NCI-H1930 (cell line): ENCODE measurements around the gene LYRM1.
"Not testable (repeated sequence)": the region's sequence is repeated elsewhere in the genome, so short reads cannot be mapped to it uniquely, and the experiment has no call there.

ENCODE experiments used
- DNase-seq, 2 experiments: peaks; one replicate each; lab custom pipeline; 2025; lab: John Stamatoyannopoulos, UW

LYRM1 gene

DNA sequence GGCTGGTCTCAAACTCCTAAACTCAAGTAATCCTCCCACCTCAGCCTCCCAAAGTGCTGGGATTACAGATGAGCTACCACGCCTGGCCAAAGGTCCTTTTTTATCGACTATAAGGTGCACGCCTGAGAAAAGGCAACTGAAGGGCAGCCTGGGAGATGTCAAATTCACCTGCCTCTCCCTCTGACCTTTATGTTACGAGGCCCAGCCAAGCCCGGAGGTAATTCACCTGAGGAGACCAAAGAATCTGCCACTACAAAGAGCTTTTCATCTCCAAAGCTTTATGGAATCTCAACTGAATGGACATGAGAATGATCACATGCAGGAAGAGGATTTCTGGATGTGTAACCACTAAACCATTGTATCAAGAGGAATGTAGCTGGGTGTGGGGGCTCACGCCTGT is 37.2 kb downstream of the LYRM1 start:
- DNase-seq = no peak

DNA sequence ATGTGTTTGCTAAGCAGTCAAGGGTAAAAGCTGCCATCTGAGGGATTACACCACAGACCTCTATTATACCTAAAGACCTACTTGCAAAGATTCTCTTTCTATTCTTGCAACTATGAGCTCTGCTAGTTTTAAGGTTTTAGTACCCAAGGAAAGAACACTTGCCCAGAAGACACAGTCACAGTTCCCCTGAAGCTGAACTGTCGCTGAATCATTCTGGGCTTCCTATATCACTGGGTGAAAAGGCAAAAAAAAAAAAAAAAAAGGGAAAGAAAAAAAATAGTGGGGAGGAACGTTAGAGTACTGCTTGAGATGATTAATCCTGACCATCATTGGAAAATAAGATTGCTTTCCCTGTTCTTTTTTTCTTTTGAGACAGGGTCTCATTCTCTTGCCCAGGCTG is 37.9 kb downstream of the LYRM1 start:
- no peak for DNase-seq

DNA sequence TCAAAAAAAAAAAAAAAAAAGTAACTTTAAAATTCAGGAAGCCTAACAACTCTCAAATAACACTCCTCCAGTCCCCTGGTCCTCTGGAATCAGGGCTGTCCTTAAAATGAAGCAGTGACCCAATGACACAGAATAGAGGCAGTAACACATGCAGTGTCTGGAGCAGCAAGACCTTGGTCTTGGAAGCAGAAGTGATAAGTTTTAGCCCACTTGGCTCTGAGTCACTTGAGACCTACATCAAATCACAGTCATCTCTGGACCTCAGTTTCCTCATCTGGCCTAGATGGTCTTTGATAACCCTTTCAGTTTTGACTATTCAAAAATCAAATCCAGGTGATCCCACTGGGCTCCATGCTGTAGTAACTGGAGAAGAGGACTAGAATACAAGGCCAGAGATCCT is 39.0 kb downstream of the LYRM1 start:
- DNase-seq = no peak

DNA sequence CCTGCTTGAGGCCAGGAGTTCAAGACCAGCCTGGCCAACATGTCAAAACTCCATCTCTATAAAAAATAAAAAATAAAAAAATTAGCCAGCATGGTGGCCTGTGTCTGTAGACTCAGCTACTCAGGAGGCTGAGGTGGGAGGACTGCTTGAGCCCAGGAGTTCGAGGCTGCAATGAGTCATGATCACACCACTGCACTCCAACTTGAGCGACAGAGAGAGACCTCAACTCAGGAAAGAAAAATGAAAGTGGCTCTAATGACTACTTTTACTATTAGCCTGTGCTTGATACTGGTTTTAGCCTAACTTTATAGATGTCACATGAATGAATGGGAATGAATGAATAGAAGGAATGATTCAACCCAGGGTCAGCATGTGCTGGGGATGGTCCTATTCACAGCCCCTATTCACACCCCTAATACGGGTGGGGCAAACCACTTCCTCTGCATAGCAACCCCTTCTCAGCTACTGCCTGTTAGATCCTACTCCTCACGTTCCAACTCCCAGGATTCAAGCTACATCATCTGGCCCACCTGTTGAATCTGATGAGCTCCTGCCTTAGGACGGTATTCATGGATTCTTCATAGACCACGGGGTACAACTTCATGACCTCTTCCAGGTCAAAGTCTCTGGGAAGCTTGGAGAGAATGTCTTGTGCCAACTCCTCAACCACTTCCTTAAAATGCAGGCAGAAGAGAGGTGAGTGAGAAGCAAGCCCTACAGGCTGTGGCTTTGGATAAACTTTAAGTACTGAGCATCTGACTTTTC is 40.5 kb downstream of the LYRM1 start:
- no peak for DNase-seq

DNA sequence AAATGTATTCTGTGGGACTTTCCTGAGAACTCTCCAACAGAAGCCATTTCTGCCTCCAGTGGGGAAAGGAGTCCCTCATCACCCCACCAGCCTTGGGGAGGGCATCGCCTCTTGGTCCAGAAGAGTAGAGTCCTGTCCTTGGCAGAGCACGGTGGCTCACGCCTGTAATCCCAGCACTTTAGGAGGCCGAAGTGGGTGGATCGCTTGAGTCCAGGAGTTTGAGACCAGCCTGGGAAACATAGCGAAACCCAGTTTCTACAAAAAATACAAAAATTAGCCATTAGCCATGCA is 41.0 kb downstream of the LYRM1 start:
- DNase-seq = no peak

DNA sequence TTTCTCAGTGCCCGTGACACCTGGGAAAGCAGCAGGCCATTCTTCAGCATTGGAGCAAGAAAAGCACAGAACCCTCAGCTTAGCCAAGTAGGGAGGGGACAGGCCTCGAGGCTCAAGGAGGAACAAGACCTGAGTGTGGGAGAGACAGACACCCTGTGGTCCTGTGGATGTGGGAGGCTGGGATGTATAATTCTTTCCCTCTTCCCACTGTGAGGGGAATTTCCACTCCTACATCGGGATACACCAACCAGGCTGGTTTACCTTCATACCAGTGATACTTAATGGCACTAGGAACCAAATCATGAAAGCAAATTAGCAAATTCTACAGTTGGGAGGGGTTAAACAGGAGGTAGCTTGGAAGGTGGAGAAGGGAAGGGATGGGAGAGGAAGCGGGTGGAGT is 41.7 kb downstream of the LYRM1 start:
- DNase-seq = no peak

DNA sequence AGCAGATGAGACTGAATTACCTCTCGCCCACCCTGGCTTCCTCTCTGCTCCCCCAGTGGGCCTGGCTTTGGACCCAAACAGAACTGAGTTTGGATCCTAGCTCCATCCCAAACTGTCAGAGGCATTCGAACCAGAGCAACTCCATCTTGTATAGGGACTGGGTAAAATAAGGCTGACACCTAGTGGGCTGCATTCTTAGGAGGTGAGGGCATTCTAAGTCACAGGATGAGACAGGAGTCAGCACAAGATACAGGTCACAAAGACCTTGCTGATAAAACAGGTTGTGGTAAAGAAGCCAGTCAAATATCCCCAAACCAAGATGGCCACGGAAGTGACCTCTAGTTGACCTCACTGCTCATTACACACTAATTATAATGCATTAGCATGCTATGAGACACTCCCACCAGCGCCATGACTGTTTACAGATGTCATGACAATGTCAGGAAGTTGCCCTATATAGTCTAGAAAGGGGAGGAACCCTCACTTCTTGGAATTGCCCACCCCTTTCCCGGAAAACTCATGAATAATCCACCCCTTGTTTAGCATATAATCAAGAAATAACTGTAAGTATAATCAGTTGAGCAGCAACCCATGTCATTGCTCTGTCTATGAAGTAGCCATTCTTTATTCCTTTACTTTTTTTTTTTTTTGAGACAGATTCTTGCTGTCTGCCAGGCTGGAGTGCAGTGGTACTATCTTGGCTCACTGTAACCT is 44.4 kb downstream of the LYRM1 start:
- DNase-seq = no peak

DNA sequence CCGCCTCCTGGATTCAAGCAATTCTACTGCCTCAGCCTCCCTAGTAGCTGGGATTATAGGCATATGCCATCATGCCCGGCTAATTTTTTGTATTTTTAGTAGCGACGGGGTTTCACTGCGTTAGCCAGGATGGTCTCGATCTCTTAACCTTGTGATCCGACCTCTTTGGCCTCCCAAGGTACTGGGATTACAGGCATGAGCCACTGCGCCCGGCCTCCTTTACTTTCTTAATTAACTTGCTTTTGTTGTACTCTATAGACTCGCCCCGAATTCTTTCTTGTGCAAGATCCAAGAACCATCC is 45.0 kb downstream of the LYRM1 start:
- DNase-seq = not testable (repeated sequence)

DNA sequence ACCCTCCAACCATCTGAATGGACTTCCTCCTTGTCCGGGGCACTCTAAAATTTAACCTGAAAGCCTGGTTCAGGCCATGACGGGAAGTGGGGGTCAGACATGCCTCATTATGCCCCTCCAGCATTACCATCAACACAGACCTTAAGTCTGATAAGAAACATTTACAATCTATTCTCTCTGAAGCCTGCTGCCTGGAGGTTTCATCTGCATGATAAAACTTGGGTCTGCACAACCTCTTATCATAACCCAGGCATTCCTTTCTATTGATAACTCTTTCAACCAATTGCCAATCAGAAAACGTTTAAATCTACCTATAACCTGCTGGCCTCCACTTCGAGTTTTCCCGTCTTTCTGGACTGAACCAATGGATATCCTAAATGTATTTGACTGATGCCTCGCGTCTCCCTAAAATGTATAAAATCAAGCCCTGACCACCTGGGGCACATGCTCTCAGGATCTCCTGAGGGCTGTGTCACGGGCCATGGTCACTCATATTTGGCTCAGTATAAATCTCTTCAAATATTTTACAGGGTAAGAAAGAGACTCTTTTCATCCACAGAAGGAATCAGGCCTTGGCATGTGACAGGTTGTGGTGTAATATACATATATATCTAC is 45.6 kb downstream of the LYRM1 start:
- no peak for DNase-seq

DNA sequence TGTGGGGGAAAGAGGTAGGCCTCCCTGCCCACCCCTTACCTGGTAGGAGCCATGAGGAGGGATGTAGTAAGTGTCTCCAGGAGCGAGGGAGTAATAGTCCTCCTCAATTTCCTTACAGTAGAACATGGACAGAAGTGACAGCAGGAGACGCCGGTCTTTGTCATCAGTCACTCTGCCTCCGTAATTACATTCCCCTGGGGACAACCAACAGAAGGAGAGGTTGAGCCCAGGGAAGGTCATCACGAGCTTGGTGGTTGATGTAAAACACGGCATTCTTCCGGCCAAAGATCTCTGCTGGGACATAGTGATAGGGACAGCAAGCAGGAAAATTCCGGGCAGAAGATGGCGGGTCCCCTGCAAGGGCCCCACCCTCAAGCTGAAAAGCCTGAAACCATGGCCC is 47.9 kb downstream of the LYRM1 start:
- no peak for DNase-seq

DNA sequence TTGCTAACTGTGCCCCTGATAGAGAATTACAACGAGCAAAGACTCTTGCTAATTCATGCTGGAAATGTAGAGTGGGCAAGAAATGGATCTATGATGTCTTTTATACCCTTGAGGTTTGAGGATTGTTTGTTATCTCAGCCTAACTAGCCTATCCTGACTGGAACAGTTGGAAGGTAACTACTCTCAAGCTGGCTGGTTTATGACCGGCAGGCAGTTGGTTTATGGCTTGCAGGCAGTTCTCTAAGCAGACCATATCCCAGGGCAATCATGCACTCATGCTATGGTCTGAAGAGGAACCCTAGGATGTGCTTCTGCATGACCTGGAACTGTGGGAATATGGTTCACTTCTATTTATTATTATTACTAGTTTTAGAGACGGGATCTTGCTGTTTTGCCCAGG is 49.1 kb downstream of the LYRM1 start:
- no peak for DNase-seq

DNA sequence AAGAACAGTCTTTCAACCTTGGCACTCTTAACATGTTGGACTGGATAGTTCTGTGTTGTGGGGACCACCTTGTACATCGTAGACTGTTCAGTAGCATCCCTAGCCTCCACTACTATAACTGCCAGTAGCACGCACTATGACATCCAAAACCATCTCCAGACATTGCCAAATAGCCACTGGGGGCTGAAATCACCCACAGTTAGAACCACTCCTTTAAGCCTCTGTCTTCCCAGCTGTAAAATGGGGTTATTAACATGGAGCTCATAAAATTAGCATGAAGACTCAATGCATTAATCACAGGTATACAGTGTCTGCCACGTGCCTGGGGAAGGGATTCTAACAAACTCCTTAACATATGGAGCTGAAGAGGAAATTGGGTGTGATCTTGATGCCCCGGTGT is 49.7 kb downstream of the LYRM1 start:
- no peak for DNase-seq

DNA sequence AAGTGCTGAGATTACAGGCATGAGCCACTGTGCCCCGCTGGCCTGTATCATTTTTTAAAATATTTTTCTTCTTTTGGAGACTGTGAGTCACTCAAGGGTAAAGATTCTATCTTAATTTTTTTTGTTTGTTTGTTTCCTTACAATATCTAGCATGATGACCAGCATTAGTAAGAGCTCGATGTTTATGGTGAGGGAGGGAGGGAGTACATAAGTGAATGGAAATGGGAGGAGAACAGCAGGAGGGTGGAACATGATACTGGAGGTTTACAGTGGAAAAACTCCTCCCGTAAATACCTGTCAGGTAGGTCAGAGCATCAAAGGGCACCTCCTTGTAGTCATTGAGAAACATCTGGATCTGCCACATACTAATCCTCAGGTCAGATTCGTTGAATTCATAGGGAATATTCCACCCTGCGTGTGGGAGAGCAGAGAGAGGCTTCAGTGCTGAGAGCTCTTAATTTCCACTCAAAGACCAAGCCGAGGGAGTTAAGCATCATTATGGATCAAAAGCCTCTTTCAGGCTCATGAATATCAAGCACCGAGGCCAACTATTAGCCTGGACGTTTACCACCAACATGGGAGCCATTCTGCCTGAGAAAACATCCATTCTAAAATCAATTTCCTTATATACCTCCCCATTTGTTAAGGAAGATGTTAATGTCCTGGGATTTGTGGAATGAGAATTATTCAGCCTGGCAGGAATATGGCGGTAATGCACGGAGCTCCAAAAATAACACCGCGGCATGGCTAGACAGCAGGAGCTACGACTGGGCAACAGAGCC is 51.8 kb downstream of the LYRM1 start:
- DNase-seq = no peak

DNA sequence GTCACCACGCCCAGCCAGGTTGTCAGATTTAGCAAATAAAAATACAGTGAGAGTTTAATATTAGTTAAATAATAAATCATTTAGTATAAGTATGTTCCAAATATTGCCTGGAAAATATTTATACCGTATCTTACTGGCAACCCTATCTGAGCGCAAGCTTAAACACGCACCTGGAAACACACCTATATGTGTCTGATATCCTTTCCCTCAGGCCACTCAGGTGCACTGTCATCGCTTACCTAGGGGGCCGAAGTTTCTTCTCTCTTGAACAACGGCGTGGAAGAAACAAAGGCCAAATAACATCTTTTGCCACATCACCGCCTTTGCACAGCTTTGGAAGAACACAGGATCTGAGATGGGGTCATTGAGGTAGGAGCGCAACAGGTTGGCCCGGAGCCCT is 54.0 kb downstream of the LYRM1 start:
- DNase-seq = no peak

DNA sequence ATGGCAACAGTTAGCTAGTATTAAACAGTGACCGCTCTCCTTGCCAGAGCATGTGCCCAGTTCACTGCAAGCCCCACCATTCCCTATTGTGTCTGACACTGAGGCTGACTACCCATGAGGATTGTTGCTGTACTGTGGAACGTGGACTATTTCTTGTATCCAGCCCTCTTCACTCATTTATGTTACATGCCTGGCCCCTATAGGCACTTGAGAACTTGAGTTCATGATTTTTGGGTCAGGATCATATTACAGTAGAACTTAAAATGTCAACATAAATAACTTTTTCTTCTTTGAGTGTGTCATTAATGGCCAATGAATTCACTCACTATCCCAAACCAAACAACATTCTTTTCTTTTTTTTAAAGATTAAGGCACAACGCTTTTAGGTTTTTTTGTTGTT is 55.7 kb downstream of the LYRM1 start:
- DNase-seq = no peak

DNA sequence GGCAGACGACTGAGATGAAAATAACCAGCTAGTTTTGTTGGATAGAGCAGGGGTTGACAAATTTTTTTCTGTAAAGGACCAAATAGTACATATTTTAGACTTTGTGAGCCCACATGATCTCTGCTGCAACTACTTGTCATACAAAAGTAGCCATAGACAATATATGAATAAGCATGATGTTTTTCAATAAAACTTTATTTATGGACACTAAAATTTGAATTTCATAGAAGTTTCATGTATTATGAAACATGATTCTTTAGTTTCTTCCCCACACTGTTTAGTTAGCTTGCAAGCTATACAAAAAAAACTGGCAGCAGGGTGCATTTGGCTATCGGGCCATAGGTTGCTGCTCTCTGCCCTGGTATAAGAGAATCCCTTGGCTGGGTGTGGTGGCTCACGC is 56.6 kb downstream of the LYRM1 start:
- no peak for DNase-seq

DNA sequence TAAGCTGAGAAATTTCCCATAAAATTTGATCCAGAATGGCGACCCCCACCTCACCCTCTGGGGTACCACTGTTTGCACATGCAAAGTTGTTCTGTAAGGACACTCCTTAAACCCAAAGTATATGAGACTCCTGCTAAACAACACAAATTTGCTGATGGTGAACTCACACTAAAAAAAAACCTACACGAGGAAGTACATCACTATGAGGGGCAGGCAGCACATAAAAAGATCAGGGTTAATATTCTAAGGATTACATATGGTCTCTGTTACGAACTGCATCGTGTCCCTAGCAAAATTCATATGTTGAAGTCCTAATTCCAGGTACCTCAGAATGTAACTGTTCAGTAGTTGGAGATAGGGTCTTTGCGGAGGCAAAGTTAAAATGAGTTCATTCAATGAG is 60.3 kb downstream of the LYRM1 start:
- no peak for DNase-seq

DNA sequence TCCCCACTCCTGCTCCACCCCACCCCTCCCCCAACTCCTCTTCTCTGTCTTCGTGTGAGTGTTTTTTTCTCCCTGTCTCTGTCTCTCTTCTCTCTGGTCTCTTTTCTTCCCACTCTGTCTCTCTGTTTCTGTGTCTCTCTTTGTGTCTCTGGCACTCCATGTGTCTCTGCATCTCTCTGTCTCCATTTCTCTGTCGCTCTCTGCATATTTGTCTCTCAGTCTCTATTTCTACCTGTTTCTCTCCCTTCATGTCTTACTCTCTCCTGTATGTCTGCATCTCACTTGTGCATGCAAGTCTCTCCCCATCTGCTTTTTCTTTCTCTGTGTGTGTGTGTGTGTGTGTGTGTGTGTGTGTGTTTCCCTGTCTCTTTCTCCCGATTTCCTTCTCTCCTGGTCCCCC is 68.2 kb downstream of the LYRM1 start:
- DNase-seq = no peak

DNA sequence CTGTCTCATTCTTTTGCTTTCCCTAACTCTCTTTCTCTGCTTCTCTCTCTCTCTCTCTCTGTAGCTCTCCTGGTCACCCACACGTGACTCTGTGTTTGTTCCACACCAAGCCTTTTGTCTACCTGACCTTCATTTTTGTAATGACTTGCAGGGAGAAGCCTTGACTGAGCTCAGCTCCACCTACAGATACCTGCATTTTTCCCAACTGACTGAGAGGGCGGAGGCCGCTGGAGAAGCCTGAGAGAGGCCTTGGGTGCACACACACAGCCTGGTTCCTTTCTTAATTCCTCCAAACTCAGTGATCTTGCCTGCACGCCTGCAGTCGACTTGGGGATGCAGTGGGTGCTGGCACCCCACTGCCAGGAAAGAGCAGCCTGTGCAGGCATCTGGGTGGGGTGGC is 68.8 kb downstream of the LYRM1 start:
- no peak for DNase-seq

DNA sequence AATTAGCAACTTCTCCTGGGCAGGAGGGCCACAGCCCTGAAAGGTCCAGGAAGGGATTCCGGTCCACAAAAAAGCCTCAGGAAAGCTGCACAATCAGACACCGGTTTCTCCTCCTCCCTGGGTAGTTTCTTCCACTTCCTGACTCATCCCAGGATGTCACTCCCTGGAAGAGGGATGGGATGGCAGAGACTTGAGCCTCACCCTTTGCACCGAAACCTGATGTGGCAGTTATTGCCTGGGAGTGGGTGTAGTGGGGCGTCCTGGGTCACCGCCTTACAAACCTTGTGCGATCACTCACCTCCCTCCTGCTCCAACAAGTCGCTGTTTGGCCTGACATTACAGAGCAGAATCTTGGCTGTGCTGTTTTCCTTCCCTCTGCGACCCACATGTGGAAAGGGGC is 70.8 kb downstream of the LYRM1 start:
- no peak for DNase-seq

DNA sequence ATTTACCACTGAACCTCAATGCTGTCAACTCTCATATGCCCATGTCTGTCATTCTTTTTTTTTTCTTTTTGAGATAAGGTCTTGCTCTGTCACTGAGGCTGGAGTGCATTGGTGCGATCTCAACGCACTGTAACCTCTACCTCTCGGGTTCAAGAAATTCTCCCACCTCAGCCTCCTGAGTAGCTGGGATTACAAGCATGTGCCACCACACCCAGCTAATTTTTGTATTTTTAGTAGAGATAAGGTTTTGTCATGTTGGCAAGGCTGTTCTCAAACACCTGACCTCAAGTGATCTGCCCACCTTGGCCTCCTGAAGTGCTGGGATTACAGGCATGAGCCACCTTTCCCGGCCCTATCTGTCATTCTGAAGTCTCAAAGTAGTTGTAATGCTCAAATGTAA is 72.6 kb downstream of the LYRM1 start:
- not testable (repeated sequence) for DNase-seq
